DMS53 treated with DMSO at 0.1 percent for 48 hours (cell line): ENCODE data around the gene PRELP.
A peak's percentile ranks its signal among the peaks of the same experiment; 100 is the strongest.
"Not testable (repeated sequence)": the region's sequence is repeated elsewhere in the genome, so short reads cannot be mapped to it uniquely, and the experiment has no call there.

Experiments
- DNase-seq: peaks from one replicate; lab custom pipeline; 2025; ENCODE audit not compliant: unreplicated experiment; lab: John Stamatoyannopoulos, UW

PRELP gene

GRCh38 chr1:203475012-203475981, at the start of gene PRELP:
Gene PRELP, plus strand, starts transcription at chr1:203475806. Its CDS starts 7,379 bp downstream, at chr1:203483185.
- peak; percentile 27 for DNase-seq

DNA sequence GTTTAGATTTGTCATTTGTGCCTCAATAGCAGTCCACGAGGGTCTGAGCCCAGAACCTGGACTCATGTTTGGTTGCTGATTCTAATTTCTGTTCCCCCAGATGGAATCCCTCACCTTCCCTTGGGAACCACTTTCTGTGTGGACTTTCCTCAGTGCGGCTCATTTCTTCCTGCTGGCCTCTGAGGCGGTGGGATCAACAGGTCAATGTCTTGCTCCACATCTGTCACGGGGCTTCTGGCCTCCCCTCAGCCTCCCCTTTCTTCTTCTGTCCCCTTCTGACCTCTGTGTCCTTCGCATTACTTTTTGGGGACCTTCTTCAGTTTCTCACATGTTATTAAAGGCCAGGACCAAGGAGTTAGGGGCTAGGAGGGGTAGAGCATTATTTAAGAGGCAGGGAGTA, 49.2 kb upstream of the PRELP start:
- no peak for DNase-seq

- DNase-seq: no peak
Measured at GRCh38 chr1:203426870-203427269, 48.7 kb upstream of the PRELP start.

DNA sequence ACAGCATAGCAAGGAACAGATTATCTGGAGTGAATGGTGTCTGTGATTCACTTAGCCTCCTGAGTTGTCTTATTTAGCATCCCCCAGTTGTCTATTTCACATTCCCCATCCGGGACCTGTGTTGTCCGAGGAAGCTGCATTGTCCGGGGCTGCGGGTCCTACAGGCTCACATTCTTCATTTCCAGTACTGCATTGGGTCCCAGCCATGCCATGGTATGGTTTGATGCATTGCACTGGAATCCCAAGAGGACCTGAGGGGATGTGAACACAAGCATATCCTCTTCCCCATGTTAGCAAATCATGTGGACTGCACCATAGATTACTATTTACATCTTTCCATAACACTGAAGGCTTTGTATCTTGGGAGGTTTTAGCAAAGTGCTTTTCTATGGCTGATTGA, 48.2 kb upstream of the PRELP start:
- DNase-seq: no peak

DNA sequence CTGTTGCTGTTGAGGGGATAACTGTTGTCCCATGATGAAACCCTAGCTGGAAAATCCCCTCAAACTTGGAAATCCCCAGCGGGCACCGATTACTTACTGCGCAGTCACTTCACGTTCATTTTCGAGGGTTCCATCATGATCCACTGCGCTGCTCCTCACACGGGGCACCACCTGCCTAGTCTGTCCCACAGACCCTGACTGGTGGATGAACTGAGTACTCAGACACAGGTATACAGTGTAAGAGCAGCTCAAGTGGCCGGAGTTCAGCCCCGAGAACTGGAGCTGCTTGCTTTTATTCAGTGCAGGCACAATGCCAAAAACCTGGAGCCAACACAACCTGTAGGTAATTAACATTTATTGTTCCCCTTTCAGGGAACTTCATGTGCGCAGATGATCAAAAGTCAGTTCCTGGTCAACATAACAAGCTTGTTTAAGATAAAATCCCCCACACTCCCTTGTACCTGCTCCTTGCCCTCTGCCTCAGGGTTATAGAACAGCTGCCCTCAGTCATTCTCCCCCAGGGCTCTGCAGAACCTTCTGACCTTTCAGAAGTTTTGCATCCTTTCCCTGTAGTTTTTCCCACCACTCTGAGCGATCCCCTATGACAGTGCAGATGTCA, 46.5 kb upstream of the PRELP start:
- peak; percentile 15 for DNase-seq

- no peak for DNase-seq
Measured at GRCh38 chr1:203435615-203436014, 40.0 kb upstream of the PRELP start.

- no peak for DNase-seq
Measured at GRCh38 chr1:203437696-203438315, 37.8 kb upstream of the PRELP start.

DNA sequence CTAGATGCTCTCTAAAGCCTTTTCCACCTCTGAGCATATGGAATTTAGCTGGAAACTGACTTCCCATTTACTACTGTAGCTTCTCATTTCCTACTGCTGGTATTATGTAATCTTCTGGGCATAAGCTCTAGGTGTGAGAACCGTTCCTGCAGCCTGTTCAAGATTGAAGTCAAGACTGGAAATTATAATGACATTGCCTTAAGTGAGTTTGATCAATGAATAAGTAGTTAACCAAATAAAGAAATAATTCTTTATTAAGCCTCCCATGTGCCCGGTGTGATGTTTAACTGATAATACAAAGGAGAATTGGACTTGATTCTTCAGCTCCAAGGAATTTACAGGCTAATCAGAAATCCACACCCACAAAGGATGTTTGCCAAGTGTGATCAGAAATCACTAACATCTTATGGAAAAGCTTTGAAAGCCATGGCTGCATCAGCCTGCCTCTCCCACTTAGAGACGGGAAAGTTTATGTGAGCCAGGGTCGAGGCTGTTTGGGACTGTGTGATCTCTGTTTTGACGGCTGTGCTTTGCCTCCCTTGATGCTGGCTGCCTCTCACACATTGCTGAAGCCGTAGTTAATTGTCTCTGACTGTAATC, 36.4 kb upstream of the PRELP start:
- no peak for DNase-seq

DNA sequence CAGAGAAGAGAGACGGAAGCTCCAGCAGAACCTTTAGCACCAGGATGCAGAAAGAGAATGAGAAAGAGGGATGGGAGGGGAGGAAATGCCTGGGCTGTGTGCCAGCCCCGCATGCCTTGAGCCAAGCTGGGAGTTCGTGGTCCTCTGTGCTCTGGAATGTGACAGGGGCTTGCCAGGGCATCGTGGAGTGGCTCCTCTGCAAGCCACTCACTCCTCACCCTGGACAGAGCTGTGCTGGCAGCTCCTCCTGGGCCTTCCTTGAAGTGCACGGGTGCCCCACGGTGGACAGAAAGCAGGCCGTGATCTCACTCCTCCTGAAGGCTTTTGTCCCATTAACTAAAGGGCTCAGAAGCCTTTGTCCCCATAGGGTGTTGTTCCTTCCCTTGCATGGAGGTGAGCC, 34.8 kb upstream of the PRELP start:
- DNase-seq: peak; percentile 33

- DNase-seq: no peak
Measured at GRCh38 chr1:203441766-203442165, 33.8 kb upstream of the PRELP start.

- DNase-seq: no peak
Measured at GRCh38 chr1:203442821-203443220, 32.8 kb upstream of the PRELP start.

DNA sequence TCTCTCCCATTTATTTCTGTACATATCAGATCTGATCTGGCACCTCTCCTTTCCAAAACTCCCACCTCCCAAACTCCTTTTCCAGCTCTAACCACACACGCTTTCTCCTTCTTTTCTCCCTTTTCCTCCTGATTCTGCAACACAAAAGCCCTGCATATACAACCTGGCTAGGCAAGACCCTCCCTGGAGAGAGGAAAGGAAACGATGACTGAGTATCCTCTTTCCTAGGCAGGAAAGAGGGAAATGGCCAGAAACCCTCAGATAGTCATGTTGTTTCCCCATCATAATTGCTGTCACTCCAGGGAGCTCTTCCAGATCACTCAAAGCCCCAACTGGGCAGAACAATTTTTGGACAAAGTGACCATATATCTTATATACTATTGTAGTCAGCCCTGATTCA, 32.3 kb upstream of the PRELP start:
- DNase-seq: no peak

- no peak for DNase-seq
Measured at GRCh38 chr1:203444171-203444576, 31.4 kb upstream of the PRELP start.

DNA sequence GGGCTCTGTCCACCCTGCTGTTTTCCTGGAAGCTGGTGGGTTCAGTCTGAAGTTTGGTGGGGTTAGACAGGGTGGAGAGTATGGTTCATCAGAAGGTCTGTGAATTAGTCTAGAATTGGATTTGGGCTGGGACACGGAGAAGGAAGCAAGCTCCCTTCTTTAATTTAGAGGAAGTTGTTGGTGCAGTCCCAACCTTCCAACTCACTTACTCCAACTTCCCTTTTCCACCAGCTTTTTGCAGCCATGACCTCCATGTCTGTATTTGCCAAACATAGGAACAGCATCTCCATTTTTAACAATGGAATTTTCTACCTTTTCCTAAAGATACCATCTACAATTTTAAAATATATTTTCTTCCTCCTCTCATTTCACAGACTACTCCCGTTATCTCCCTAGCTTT, 28.5 kb upstream of the PRELP start:
- no peak for DNase-seq

DNA sequence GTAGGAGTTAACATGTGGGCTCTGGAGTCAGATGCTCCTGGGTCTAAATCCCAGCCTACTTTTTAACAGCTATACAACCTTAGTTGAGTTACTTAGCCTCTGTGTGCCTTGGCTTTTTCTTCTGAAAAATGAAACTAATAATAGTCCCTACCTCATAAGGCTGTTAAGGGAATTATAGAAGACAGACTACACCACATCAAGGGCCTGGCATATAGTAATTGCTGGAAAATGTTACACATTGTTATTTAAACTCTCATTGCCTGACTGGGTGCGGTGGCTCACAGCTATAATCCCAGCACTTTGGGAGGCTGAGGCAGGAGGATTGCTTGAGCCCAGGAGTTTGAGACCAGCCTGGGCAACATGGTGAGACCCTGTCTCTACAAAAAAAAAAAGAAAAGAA, 28.0 kb upstream of the PRELP start:
- not testable (repeated sequence) for DNase-seq

- no peak for DNase-seq
Measured at GRCh38 chr1:203448521-203449061, 27.0 kb upstream of the PRELP start.

GRCh38 chr1:203450001-203450400, 25.6 kb upstream of the PRELP start:
- DNase-seq: no peak

DNA sequence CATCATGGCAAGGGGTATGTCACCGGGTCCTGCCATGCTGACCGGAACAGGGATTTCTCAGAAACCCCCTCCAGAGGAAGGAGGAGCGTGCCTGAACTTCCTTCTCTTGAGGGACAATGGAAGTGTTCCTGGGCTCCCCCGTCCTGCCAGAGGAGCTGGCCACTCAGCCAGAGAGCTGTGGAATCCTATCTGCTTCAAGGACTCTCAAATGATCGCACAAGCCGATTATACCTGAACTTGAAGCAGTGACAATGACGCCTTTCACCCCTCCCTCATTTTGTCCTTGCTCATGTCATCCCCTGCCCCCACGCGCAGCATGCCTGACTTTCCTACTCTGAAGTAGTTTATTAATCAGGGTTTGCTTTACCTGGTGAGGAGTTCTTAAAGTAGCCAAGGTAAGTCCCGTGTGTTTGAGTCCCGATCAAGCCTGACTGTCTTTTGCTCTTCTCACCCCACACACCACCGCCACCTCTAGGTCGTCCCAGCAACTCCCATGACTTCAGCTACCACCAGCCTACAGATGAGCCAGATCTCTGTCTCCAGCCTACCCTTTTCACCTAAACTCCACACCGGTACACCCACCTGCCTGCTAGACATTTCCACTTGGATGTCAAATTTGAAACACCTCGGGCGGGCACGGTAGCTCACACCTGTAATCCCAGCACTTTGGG, 25.0 kb upstream of the PRELP start:
- no peak for DNase-seq

- DNase-seq: no peak
Measured at GRCh38 chr1:203451836-203452784, 23.5 kb upstream of the PRELP start.

DNA sequence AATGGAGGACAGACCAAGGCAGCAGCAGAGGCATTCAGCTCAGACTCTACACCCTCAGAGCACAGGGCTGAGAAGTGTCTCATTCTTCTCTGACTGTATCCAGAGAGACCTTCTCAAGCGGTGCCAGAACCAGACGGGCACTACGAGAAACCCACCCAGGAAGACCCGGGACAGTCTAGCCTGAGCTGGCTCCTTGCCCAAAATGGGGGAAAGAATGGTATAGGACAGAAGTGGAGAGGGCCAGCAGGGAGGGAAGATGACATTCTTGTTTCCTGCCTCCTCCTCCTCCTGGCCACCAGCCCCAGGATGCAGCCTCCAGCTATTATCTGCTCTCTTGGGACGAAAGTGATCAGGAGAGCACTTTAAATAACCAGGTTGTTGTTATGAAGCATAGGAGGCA, 22.6 kb upstream of the PRELP start:
- DNase-seq: no peak
